SU-DHL-6 (cell line): Measurements from ENCODE around the gene CEACAM16.

Experiments used
- H2AFZ ChIP-seq: fragments of 200-600 bp; sonication (generic); 2 replicates; pipeline ENCODE4 v1.6.1; 2014; ENCODE audit warnings: low read depth, mild to moderate bottlenecking, moderate library complexity, mixed read lengths, antibody characterized with exemption, low read length; ENCODE audit not compliant: severe bottlenecking
- H3F3A ChIP-seq: fragments of 200-600 bp; shearing (Covaris generic); 2 replicates; pipeline ENCODE4 v1.6.0; 2016; ENCODE audit warnings: antibody characterized with exemption, mild to moderate bottlenecking; ENCODE audit not compliant: insufficient read depth
- H3K27ac ChIP-seq: fragments of 200-600 bp; sonication (generic); 2 replicates; pipeline ENCODE4 v1.5.1; 2016; ENCODE audit warnings: low read depth, mild to moderate bottlenecking, low read length, moderate library complexity, mixed read lengths
- H3K27me3 ChIP-seq: fragments of 200-600 bp; sonication (generic), shearing (Covaris generic); 2 replicates; pipeline ENCODE4 v1.6.0; 2014; ENCODE audit warnings: mild to moderate bottlenecking, low read length
- H3K36me3 ChIP-seq: fragments of 200-600 bp; sonication (generic); 2 replicates; pipeline ENCODE4 v1.6.1; 2014; ENCODE audit warnings: mild to moderate bottlenecking, low read length, mixed read lengths
- H3K4me2 ChIP-seq: fragments of 300-600, 200-600 bp; shearing (Covaris generic), sonication (generic); 2 replicates; pipeline ENCODE4 v1.6.0; 2014; ENCODE audit warnings: low read length, low read depth, mild to moderate bottlenecking; ENCODE audit not compliant: poor library complexity, severe bottlenecking
- H3K4me3 ChIP-seq: fragments of 200-600 bp; sonication (generic); 2 replicates; pipeline ENCODE4 v1.5.1; 2014; ENCODE audit warnings: antibody characterized with exemption, low read length, mild to moderate bottlenecking, mixed read lengths; ENCODE audit not compliant: insufficient read depth, poor library complexity, severe bottlenecking
- H3K79me2 ChIP-seq: fragments of 200-600 bp; sonication (generic); 2 replicates; pipeline ENCODE4 v1.6.1; 2014; ENCODE audit warnings: mild to moderate bottlenecking, low read length, moderate library complexity; ENCODE audit not compliant: insufficient read depth
- H3K9ac ChIP-seq: fragments of 200-600 bp; sonication (generic); 2 replicates; pipeline ENCODE4 v1.7.0; 2014; ENCODE audit warnings: mild to moderate bottlenecking, low read length
- H3K9me2 ChIP-seq: fragments of 200-600 bp; sonication (generic); replicated peaks from 2 replicates; pipeline ENCODE4 v1.6.1; 2014; ENCODE audit warnings: low read length; ENCODE audit not compliant: insufficient read depth
- H3K9me3 ChIP-seq: fragments of 200-600 bp; sonication (generic); 2 replicates; pipeline ENCODE4 v1.6.1; 2014; ENCODE audit warnings: low read length, mixed read lengths; ENCODE audit not compliant: insufficient read depth
- H4K20me1 ChIP-seq: fragments of 200-600 bp; sonication (generic); 2 replicates; pipeline ENCODE4 v1.6.1; 2014; ENCODE audit warnings: low read depth, mild to moderate bottlenecking, antibody characterized with exemption, low read length, moderate library complexity, mixed read lengths
- CTCF ChIP-seq: fragments of 200-600 bp; sonication (generic); IDR thresholded peaks from one replicate; pipeline ENCODE4 v1.5.1; 2017; ENCODE audit warnings: antibody characterized with exemption, mild to moderate bottlenecking, low read length, moderate library complexity; ENCODE audit not compliant: insufficient read depth, poor library complexity, severe bottlenecking
- EZH2phosphoT487 ChIP-seq: fragments of 200-600 bp; sonication (generic), shearing (Covaris generic); conservative IDR thresholded peaks from 2 replicates; pipeline ENCODE4 v1.6.1; 2018; ENCODE audit warnings: mild to moderate bottlenecking, antibody characterized with exemption, low read length, moderate library complexity, mixed read lengths

CEACAM16 gene

GRCh38 chr19:44723952-44724319 lies 25.0 kb downstream of the CEACAM16 start:
- Histone ChIP-seq H3K27me3 (no peaks in the 10 kb centered on the region), H3K9me3 (no peaks in the 10 kb centered on the region), H3K4me3 (no peak overlapping the region), H3K9me2 (no peaks in the 10 kb centered on the region), H3K9ac (no peak overlapping the region), H3F3A (no peaks in the 10 kb centered on the region), H3K79me2 (no peaks in the 10 kb centered on the region), H3K27ac (no peak overlapping the region), H3K36me3 (no peaks in the 10 kb centered on the region), H2AFZ (no peak overlapping the region), H3K4me2 (no peak overlapping the region), H4K20me1 (no peaks in the 10 kb centered on the region)
- TF ChIP-seq EZH2phosphoT487 (no peak), CTCF (peak; percentile 93)

GRCh38 chr19:44725251-44725650 lies 26.3 kb downstream of the CEACAM16 start:
- Histone ChIP-seq H3K4me2 (no peak overlapping the region), H3K36me3 (no peaks in the 10 kb centered on the region), H3K27me3 (no peaks in the 10 kb centered on the region), H3K9ac (no peak overlapping the region), H3K9me2 (no peaks in the 10 kb centered on the region), H2AFZ (no peak overlapping the region), H4K20me1 (no peaks in the 10 kb centered on the region), H3K27ac (no peak overlapping the region), H3K79me2 (no peaks in the 10 kb centered on the region), H3K9me3 (no peaks in the 10 kb centered on the region), H3K4me3 (no peak overlapping the region), H3F3A (no peaks in the 10 kb centered on the region)
- TF ChIP-seq EZH2phosphoT487 (no peak), CTCF (no peak)

- no peak overlapping the region for H3K4me2 ChIP-seq
- no peak for TF ChIP-seq CTCF
- no peak for TF ChIP-seq EZH2phosphoT487
- H2AFZ ChIP-seq, result no peak overlapping the region
- no peak overlapping the region for H3K9ac ChIP-seq
- H3K27ac ChIP-seq, result no peak overlapping the region
- H3F3A ChIP-seq, result no peaks in the 10 kb centered on the region
- H3K36me3 ChIP-seq, result no peaks in the 10 kb centered on the region
- H3K79me2 ChIP-seq, result no peaks in the 10 kb centered on the region
- H3K9me3 ChIP-seq, result no peaks in the 10 kb centered on the region
- no peaks in the 10 kb centered on the region for H3K9me2 ChIP-seq
- H4K20me1 ChIP-seq, result no peaks in the 10 kb centered on the region
- H3K4me3 ChIP-seq, result no peak overlapping the region
- H3K27me3 ChIP-seq, result no peaks in the 10 kb centered on the region
Measured at GRCh38 chr19:44725684-44726083, 26.7 kb downstream of the CEACAM16 start.

DNA sequence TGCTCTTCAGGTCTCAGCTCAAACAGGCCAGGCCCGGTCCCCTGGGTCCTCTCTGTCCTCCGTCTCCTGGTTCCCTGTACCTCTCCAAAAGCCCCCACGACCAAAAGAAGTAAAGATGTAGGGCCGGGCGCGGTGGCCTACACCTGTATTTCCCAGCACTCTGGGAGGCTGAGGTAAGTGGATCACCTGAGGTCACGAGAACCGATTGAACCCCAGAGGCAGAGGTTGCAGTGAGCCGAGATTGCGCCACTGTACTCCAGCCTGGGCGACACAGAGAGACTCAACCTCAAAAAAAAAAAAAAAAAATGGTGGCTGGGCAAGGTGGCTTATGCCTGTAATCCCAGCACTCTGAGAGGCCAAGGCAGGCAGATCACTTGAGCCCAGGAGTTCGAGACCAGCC lies 27.5 kb downstream of the CEACAM16 start:
- Histone ChIP-seq H3K9me2 (no peaks in the 10 kb centered on the region), H3K27me3 (no peaks in the 10 kb centered on the region), H3K4me3 (no peak overlapping the region), H3K27ac (no peak overlapping the region), H3K9ac (no peak overlapping the region), H4K20me1 (no peaks in the 10 kb centered on the region), H2AFZ (no peak overlapping the region), H3K36me3 (no peaks in the 10 kb centered on the region), H3K9me3 (no peaks in the 10 kb centered on the region), H3K4me2 (no peak overlapping the region), H3K79me2 (no peaks in the 10 kb centered on the region), H3F3A (no peaks in the 10 kb centered on the region)
- TF ChIP-seq EZH2phosphoT487, result no peak
- no peak for TF ChIP-seq CTCF
